G401 (cell line): ENCODE results near the gene RNF11. TPM values are rescaled to one million over a fixed set of nuclear protein-coding genes. Genes with fewer than 3 reads are reported as not detected.

ENCODE experiments used
- DNase-seq: peaks from one replicate; pipeline ENCODE4 v3.0.0-alpha.2; 2015; ENCODE audit warnings: low spot score
- in situ Hi-C: cut with HindIII; loops from 2 replicates; pipeline ENCODE4 v1.10.0; 2016; ENCODE audit warnings: low sequenced_read_pairs, mixed read lengths
- total RNA-seq: library from RNA; depleted of rRNA; stranded (reverse); fragments of >200 nt; shearing (Covaris generic); gene quantifications from 2 replicates; pipeline ENCODE4 v1.2.3, GENCODE V29; 2014

The RNF11 gene
- total RNA-seq, 1 experiment from 2014 or later = 83.7 TPM

DNA sequence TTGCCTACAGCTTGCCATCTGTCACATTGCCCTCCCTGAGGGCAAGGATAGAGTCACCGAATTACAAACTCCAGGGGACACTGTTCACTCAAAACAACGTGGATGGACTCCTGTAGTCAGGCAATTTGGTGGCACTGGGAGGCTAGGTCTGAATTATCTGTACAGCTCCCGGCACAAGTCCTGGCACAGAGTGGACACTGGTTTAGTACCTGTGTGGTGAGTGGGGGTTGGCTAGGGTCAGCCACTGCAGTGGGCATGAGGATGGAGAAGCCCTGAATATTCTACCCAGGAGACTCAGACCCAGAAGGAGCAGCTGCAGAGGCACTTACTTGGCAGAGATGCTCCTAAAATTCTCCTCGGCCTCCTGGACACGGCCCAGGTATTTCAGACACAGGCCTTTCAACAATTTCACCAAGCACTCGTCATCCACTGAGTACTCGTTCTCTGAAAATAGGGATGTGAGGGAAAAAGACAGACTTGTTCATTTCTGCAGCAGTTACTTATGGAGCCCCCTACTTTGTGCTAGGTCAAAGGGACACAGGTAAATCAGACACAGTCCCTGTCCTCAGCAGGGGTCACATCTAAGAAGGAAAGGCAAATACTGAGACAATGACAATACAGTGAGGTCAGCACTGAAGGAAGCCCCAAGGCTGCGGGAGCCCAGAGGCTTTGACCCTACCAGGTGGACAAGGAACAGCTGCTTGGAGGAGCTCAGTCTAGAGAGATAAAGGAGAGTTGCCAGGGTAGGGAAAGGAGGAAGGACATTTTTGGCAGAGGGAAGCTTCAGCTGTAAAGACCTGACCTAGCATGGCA is 53.8 kb downstream of the RNF11 start:
- in situ Hi-C loops = no loop called here
- DNase-seq = peak; percentile 59

- in situ Hi-C loops = no loop called here
- no peak for DNase-seq
These were observed 54.4 kb downstream of the RNF11 start for GRCh38 chr1:51290489-51290847.

DNA sequence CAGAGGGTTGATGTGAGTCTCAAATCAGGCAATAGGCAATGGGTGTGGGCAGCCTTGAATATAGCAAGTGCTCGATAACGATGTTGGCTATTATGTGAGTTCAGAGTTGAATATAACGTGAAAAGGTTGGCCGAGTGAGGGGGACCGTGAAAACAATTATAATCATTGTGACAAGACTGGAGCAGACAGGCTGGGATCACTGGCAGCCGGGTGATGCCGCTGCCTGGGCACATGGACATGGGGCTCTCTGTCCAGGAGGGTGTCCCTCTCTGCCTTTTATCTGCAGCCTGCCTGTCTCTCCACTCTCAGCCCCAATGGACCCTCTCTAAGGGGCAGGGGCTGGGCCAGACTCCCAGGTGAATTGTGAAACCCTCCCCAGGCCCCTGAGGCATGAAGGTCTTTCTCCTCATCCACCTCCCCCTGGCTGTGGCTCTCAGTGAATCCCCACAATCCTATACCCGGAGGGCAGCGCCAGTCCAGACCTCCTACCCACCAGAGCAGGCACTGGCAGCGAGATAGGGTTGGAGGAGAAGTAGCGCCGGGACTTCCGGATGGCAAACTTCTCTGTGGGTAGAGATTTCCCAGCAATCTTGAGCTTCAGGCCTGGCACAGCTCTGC is 57.9 kb downstream of the RNF11 start:
- no peak for DNase-seq
- in situ Hi-C loops = no loop called here

- DNase-seq = no peak
- in situ Hi-C loops = no loop called here
These were observed 58.6 kb downstream of the RNF11 start for GRCh38 chr1:51294566-51295184.

GRCh38 chr1:51295926-51296325 is 59.9 kb downstream of the RNF11 start:
- no peak for DNase-seq
- in situ Hi-C loops = no loop called here

DNA sequence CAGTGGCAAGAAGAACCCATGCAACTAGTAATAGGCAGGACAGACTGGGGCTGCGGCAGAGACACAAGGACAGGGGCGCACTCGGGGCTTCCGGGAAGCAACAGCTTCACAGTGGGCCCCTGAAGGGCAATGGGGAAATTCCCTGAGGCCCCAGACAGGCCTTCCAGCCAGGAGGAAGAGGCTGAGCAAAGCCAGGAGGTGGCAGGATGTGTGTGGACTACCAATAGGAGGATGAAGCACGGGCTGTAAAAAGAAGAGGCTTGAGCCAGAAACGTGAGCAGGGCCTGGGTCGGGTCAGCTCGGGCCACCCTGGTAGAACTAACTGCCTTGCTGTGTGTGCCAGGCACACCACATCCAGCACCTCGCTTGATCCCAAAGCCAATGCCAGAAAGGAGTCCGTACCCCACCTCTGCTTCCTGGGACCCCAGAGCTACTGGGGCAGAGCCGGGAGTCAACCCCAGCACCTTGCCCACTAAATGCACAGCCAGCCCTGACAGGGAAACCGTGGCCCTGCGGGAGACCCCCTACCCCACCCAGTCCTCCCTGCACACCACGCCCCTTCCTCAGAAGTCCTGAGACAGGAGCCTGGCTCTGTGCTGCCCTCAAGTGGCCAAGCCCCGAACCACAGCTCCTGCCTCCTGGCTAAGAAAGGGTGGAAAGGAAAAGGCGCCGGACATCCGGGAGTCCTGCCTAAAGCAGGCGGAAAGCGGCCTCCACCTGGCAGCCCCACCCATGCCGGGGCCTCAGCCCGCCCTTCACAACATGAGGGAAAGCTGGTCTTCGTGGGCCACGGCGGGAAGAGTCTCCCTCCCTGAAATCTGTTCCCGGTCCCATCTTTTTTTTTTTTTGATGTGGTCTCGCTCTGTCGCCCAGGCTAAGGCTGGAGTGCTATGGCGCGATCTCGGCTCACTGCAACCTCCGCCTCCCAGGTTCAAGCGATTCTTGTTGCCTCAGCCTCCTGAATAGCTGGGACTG is 60.6 kb downstream of the RNF11 start:
- DNase-seq = peak; percentile 84
- in situ Hi-C loops = no loop called here

DNA sequence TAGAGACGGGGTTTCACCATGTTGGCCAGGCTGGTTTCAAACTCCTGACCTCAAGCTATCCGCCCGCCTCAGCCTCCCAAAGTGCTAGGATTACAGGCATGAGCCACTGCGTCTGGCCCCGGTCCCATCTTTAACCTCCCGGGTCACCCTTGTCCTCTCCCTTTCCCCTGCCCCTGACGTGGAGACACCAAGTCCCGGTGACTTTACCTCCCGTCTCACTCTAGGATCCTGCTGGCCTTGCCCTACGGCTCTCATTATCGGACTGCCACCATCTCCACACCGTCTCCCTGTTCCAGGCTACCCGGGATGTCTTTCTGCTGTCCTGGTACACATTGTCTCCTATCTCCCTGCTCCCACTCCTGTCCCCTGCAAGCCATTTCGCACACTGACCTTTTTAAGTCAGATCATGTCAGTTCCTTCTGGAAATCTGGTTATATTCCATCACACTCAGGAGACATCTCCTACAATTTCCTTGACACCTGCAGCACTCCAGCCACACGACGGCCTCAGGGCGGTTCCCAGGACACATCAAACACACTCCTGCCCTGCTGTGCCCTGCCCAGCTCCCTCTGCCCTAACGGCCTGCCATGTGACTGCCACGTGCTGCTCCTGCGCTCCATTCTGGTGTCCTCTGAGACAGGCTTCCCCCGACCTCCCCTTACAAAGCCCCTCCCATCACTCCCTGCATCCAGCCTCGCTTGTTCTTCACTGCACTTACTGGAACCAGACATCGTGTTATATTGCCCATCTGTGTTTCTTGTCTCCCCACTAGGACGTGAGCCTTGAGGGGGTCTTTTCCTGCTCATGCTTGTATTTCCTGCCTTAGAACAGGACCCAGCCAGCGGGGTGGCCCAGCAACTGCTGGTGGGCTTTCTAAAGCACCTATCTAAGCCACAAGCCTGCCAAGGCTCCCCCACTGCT is 61.6 kb downstream of the RNF11 start:
- DNase-seq = no peak
- in situ Hi-C loops = no loop called here

GRCh38 chr1:51298322-51298705 is 62.2 kb downstream of the RNF11 start:
- in situ Hi-C loops = no loop called here
- DNase-seq = no peak

GRCh38 chr1:51299185-51299885 is 63.3 kb downstream of the RNF11 start:
- in situ Hi-C loops = no loop called here
- DNase-seq = no peak

DNA sequence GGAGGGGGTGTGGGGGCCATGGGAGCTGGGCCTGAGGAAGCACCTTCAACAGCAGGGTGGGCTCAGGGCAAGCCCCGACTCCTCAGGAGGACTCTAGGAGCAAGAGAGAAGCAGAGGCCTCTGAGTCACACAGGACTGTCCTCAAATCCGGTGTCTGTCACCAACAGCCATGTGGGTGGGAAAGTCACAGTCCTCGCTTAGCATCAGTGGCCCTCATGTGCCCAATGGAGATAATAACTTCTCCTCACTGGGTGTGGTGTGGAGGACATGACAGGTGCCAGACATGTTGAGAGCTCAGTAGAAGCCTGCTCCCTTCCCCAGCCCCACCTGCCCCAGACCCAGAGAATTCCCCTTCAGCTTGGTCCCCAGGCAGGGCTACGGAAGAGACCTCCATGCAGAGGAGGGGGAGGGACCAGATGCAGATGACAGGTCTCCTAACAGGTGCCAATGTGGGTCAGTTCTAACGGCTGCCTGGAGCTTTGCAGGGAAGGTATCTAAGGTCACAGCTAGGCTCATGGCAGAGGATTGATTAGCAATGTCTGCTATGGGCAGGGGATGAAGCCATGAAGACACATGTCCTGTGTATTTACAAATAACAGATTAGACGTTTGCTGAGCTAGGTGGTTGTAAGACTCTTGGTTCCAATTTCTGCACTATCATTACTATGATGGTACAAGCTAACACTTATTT is 64.1 kb downstream of the RNF11 start:
- in situ Hi-C loops = no loop called here
- no peak for DNase-seq

GRCh38 chr1:51301152-51301843 is 65.2 kb downstream of the RNF11 start:
- no peak for DNase-seq
- in situ Hi-C loops = no loop called here

GRCh38 chr1:51301844-51302162 is 65.7 kb downstream of the RNF11 start:
- DNase-seq = no peak
- in situ Hi-C loops = no loop called here

DNA sequence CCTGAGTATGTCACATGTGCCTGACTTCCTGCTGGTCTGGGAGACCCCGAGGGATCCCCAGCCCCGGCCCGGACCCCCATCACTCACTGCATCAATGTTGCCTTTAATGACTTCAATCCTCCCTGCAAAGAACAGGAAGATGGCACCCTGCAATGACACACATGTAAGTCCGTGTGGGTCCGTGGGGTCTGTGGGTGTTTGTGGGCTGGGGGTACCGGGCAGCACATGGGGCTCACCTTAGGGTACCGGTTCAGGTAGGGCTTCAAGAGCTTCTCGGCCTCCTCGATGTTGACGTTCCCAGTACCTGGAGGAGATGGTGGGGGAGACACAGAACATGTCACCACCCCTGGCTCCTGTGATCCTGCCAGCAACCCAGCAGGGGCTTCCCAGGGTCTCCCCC is 66.2 kb downstream of the RNF11 start:
- in situ Hi-C loops = no loop called here

GRCh38 chr1:51302746-51303145 is 66.7 kb downstream of the RNF11 start:
- DNase-seq = no peak
- in situ Hi-C loops = no loop called here

More for the DNA sequence above, 66.2 kb downstream of the RNF11 start:
- no peak for DNase-seq

GRCh38 chr1:51303315-51303714 is 67.2 kb downstream of the RNF11 start:
- DNase-seq = no peak
- in situ Hi-C loops = no loop called here

- DNase-seq = no peak
- in situ Hi-C loops = no loop called here
These were observed 67.7 kb downstream of the RNF11 start for GRCh38 chr1:51303751-51304251.

DNA sequence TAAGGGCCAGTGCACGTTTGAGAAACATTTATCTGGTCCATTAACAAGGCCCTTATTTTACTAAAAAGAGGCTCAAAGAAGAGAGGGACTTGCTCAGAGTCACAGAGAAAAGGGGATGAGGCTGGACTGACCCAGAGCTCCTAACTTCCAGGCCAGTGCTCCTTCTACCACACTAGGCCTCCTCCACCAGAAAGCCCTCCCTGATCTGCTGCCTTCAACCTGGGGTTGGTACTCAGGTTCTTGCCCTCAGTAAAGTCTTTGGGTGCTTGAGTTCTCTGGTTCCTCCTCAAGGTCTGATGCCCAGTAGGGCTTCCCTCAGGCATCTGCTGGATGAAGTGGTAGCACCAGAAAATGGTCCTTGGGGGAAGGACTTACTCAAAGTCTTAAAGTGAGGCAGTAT is 68.3 kb downstream of the RNF11 start:
- in situ Hi-C loops = no loop called here
- DNase-seq = no peak
